Cardiac fibroblast (primary cell): ENCODE results near the gene PEAK1.

Experiments
- DNase-seq, 2 donors: peaks; one replicate each; pipeline versions ENCODE4 v3.0.0 to v3.0.0-alpha.2; 2010; ENCODE audit warnings: low read depth in 2 of 2
- H3K4me3 ChIP-seq, 2 donors: replicated peaks in 1 of 2; 1 replicate in 1 of 2; 2 replicates in 1 of 2; pipeline ENCODE4 v1.5.1; 2011; ENCODE audit warnings: low read depth in 2 of 2, low read length in 2 of 2, mild to moderate bottlenecking in 2 of 2, moderate library complexity in 1 of 2
- CTCF ChIP-seq: IDR thresholded peaks from one replicate; pipeline ENCODE4 v1.5.1; 2011; ENCODE audit warnings: low read depth, mild to moderate bottlenecking, low read length, inconsistent platforms

The PEAK1 gene

GRCh38 chr15:77459031-77459430 is 39.1 kb upstream of the PEAK1 start:
- TF ChIP-seq CTCF = no peak
- no peak for DNase-seq
- no peak overlapping the region for H3K4me3 ChIP-seq

GRCh38 chr15:77457905-77458265 is 38.0 kb upstream of the PEAK1 start:
- TF ChIP-seq CTCF = no peak
- H3K4me3 ChIP-seq = no peak overlapping the region

GRCh38 chr15:77457191-77457904 is 37.4 kb upstream of the PEAK1 start:
- DNase-seq = no peak
- no peak overlapping the region for H3K4me3 ChIP-seq
- no peak for TF ChIP-seq CTCF

More at GRCh38 chr15:77457905-77458265, 38.0 kb upstream of the PEAK1 start:
- DNase-seq = peak; percentile 52 to 56

GRCh38 chr15:77456746-77457145 is 36.8 kb upstream of the PEAK1 start:
- peak in 1 of 2 donors; percentile 21 for DNase-seq
- no peak overlapping the region for H3K4me3 ChIP-seq
- no peak for TF ChIP-seq CTCF

- no peak for TF ChIP-seq CTCF
- H3K4me3 ChIP-seq = no peak overlapping the region
- peak; percentile 82 to 85 for DNase-seq
Measured at GRCh38 chr15:77455696-77456321, 35.9 kb upstream of the PEAK1 start.

- DNase-seq = peak in 1 of 2 donors; percentile 27
- TF ChIP-seq CTCF = no peak
Measured at GRCh38 chr15:77454951-77455350, 35.0 kb upstream of the PEAK1 start.

GRCh38 chr15:77454265-77454664 is 34.4 kb upstream of the PEAK1 start:
- DNase-seq = peak; percentile 68 to 73
- no peak overlapping the region for H3K4me3 ChIP-seq
- TF ChIP-seq CTCF = no peak

More at GRCh38 chr15:77454951-77455350, 35.0 kb upstream of the PEAK1 start:
- H3K4me3 ChIP-seq = no peak overlapping the region
